T47D (cell line): ENCODE measurements around the gene TMUB1.

ENCODE experiments used
- DNase-seq, 2 experiments: peaks; one replicate each; pipeline versions ENCODE4 v3.0.0 to v3.0.0-alpha.2; 2011 to 2012; ENCODE audit warnings: low read depth in 1 of 2, low spot score in 1 of 2
- JUND ChIP-seq: IDR thresholded peaks from 2 replicates; pipeline ENCODE4 v1.6.1; 2012; ENCODE audit warnings: low read depth
- in situ Hi-C: cut with HindIII; loops from 2 replicates; pipeline ENCODE4 v1.10.0; 2016; ENCODE audit warnings: low sequenced_read_pairs, low pct_unique_long_range_greater_than_20kb

TMUB1 gene

DNA sequence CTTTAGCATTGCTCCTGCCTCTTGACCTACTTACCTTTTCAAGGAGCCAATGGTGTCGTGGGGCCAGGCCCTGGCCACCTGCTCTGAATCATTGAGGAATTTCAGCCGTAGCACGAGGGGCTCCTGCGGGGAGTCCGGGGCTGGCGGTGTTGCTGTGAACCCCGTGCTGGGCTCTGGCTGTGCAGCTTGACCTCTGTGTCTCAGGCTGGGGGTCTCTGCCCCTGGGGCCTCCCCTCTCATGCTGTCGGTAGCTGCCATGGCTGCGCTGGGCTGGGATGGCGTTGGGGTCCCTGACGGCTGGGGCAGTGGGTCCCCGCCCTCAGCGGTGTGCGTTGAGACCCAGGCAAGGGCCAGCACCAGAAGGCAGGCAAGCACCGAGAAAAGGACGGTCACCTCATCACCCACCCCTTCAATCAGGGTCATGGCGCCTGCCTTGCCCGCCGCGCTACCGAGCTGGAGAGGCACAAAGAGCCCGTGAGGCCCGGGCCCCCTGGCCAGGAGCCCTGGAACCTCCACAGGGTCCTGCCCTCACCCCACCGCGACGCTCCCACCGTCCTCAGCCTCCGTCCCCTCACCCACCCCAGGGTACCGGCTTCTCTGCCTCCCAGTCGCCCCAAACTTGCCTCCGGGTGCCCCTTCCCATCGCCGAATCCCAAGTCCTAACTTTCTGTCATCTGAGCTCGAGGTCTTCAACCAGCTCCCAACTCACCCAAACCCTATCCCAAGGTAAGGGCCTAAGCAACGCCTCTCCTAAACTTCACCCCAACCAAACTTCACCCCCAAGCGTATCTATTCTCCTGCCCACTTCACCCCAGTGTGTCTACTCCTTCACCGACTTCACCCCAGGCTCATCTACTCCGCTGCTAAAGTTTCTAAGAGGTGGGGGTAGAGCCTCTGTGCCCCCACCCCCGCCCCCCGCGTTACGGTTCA lies 887 bp downstream of the TMUB1 start:
- no peak for DNase-seq
- no peak for TF ChIP-seq JUND
- in situ Hi-C loops: no loop called here

GRCh38 chr7:151081170-151082101 lies 1.9 kb downstream of the TMUB1 start:
- no peak for DNase-seq
- no peak for TF ChIP-seq JUND
- in situ Hi-C loops: no loop called here

- in situ Hi-C loops: no loop called here
- peak; percentile 89 to 90 for DNase-seq
- TF ChIP-seq JUND: no peak
Measured at GRCh38 chr7:151080522-151081169, 2.6 kb downstream of the TMUB1 start, which contains the start of gene FASTK. Gene FASTK (minus strand): TSS chr7:151080809. CDS start chr7:151080766, 43 bp downstream.

GRCh38 chr7:151080067-151080521 lies 3.2 kb downstream of the TMUB1 start:
- in situ Hi-C loops: no loop called here
- no peak for DNase-seq

GRCh38 chr7:151079199-151079910 lies 3.9 kb downstream of the TMUB1 start:
- TF ChIP-seq JUND: no peak
- in situ Hi-C loops: no loop called here
- DNase-seq: no peak

More at GRCh38 chr7:151080067-151080521, 3.2 kb downstream of the TMUB1 start:
- TF ChIP-seq JUND: no peak

DNA sequence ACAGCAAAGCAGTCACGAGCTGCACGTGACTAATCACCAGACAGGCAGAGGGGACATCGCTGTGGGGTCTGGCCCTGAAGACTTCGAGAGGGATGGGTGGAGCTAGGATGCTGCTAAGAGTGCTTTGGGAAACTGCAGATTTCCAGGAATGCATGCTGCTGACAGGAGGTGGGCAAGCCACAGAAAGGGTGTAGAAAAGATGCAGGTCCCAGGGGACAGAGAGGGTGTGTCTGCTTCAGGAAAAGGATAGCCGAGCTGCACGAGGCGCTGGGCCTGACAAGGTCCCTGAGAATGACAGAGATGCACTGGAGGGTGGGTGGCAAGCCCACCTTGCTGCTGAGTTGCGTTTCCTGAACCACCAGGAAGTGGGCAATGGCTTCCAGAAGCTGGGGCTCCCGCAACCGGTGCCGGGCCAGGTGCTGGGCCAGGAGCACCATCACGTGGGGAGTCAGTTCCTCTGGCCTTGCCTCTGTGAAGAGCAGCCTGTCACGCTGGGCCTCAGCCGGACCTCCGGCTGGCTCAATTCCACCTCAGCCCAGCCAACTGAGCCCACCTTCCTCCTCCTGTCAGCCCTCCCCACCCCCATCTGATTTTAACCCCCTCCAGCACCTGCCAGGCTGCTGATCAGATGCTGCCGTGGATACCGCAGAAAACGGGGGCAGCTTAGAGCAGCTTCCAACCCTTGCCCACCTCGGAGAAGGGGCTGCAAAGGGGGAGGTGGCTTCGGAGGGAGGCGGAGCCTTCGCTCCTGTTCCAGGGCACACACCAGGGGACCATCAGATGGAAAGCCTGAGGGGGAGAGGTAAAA lies 4.9 kb downstream of the TMUB1 start:
- no peak for TF ChIP-seq JUND
- no peak for DNase-seq
- in situ Hi-C loops: no loop called here

DNA sequence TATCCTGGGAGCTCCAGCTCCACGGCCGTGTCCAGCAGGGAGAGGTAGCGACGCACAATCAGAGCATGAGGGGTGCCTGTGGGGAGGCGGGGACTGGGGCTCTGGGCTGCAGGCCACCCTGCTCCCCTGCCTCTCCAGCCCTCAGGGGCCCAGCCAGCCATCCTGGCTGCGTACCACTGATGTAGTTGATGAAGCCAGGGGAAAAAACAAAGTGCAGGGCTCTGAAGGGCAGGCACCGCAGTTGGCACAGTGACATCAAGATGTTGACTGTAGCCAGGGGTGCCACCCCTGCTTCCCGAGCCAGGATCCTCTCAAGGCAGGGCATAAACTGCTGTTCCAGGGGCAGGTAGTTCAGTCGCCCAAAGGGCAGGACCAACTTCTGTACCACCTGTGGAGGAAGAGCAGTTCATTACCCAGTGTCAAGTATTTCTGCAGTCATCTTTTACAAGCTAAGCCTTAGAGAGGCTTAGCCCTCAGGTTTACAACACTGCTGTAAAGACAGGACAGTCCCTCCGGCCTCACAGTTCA lies 5.5 kb downstream of the TMUB1 start:
- in situ Hi-C loops: no loop called here
- no peak for TF ChIP-seq JUND
- no peak for DNase-seq

DNA sequence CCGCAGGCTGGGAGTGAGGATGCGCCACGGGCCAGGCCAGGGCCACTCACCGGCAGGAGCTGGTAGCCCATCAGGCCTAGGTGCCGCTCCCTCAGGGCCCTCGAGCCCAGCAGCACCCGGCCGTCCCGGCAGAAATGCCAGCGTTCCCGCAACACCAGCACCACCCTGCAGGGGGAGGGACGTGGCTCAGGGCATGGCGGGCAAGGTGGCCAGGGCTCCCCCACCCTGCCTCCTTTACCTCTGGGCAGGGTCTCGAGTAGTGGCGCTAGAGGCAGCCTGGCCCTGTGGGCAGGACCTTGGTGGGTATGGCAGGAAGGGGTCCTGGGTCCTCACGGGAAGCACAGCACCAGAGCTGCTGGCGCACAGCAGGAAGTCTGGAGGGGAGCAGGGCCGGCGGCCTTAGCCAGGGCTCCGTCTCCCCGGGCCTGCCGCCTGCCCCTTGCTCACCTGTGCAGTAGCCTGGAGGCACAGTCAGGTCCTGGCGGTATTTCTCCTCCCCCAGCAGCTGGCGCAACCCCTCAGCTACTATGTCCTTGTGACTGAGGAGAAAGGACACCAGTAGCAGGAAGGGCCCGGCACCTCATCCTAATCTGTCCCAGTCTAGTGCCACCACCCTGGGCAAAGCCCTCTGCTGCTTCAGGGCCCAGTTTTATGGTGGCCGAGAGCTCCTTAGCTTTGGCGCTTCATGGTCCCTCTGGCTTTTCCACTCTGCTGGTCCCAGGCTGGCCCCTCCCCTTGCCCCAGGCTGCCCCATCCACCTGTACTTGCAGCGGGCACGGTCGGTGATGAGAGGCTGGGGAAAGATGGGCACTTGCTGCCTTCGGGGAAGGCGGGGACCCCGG lies 6.2 kb downstream of the TMUB1 start:
- TF ChIP-seq JUND: no peak
- no peak for DNase-seq
- in situ Hi-C loops: no loop called here

DNA sequence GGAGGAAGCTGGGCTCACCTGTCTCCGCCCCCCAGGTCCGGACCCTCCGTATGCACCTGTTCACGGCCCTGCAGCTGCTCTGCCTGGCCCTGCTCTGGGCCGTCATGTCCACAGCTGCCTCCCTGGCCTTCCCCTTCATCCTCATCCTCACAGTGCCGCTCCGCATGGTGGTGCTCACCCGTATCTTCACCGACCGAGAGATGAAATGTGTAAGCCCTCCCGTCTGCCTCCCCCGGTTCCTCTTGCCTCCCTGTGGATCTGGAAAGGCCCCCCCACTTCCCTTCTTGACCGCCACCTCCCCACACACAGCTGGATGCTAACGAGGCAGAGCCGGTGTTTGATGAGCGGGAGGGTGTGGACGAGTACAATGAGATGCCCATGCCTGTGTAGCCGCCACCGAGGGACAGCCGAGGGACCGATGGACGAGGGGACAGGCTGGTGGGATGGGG lies 7.3 kb downstream of the TMUB1 start:
- DNase-seq: no peak
- in situ Hi-C loops: no loop called here
- no peak for TF ChIP-seq JUND

DNA sequence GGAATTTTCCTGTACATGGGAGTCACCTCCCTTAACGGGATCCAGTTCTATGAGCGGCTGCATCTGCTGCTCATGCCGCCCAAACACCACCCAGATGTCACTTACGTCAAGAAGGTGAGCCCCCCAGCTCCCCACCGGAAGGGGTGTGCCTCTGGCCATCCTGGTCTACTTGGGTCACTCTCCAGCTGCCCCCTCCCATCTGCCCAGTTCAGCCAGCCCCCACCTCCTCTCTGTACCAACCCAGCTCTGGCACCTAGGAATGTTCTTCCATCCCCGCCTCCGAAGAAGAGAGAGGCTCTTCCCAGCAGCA lies 7.7 kb downstream of the TMUB1 start:
- in situ Hi-C loops: no loop called here
- TF ChIP-seq JUND: no peak
- no peak for DNase-seq
